A673 (cell line): ENCODE results near the gene SPACA5B. TPM values are rescaled to one million over a fixed set of nuclear protein-coding genes. Genes with fewer than 3 reads are reported as not detected.
"Not testable (repeated sequence)": the region's sequence is repeated elsewhere in the genome, so short reads cannot be mapped to it uniquely, and the experiment has no call there.

Experiments used
- BruUV-seq: library from RNA; stranded (reverse); fragments of 400-500 nt; replicated peaks from 2 replicates; lab custom pipeline; 2021; lab: Mats Ljungman, UMichigan
- CTCF ChIA-PET: fragments of 300-600 bp; sonication (Branson Sonifier 250); formaldehyde crosslinking; loops from one replicate; lab custom pipeline; 2022; ENCODE audit warnings: antibody characterized with exemption; lab: Charles Lee
- POLR2A ChIA-PET: fragments of 300-600 bp; sonication (Branson Sonifier 250); formaldehyde crosslinking; loops from one replicate; lab custom pipeline; 2022; ENCODE audit warnings: antibody characterized with exemption; ENCODE audit not compliant: low non-redundant PET; lab: Charles Lee
- DNase-seq: peaks from one replicate; pipeline ENCODE4 v3.0.0-alpha.2; 2015; ENCODE audit warnings: low spot score
- H3K27ac ChIP-seq: fragments of 200-600 bp; sonication (generic); 2 replicates; pipeline ENCODE4 v1.5.1; 2016; ENCODE audit warnings: mixed run types, low read depth, mild to moderate bottlenecking, mixed read lengths, antibody characterized with exemption, low read length; ENCODE audit not compliant: poor library complexity, severe bottlenecking
- H3K27me3 ChIP-seq: fragments of 200-600 bp; sonication (generic); replicated peaks from 2 replicates; pipeline ENCODE4 v1.6.1; 2017; ENCODE audit warnings: mixed run types, low read depth, mild to moderate bottlenecking, mixed read lengths, antibody characterized with exemption, low read length; ENCODE audit not compliant: insufficient read depth, poor library complexity
- H3K36me3 ChIP-seq: fragments of 200-600 bp; sonication (generic); 2 replicates; pipeline ENCODE4 v1.6.1; 2016; ENCODE audit warnings: mixed run types, mild to moderate bottlenecking, mixed read lengths, antibody characterized with exemption, low read length; ENCODE audit not compliant: insufficient read depth, poor library complexity, severe bottlenecking
- H3K4me1 ChIP-seq: fragments of 200-600 bp; sonication (generic); 2 replicates; pipeline ENCODE4 v1.6.1; 2017; ENCODE audit warnings: mixed run types, mild to moderate bottlenecking, mixed read lengths, antibody characterized with exemption, low read length; ENCODE audit not compliant: insufficient read depth, poor library complexity, severe bottlenecking
- H3K4me3 ChIP-seq: fragments of 200-600 bp; sonication (generic); 2 replicates; pipeline ENCODE4 v1.5.1; 2016; ENCODE audit warnings: low read depth, mixed run types, mild to moderate bottlenecking, mixed read lengths, low read length; ENCODE audit not compliant: poor library complexity, severe bottlenecking
- H3K9me3 ChIP-seq: fragments of 200-600 bp; sonication (generic); 2 replicates; pipeline ENCODE4 v1.6.1; 2016; ENCODE audit warnings: mixed run types, low read depth, mild to moderate bottlenecking, mixed read lengths, antibody characterized with exemption, low read length; ENCODE audit not compliant: poor library complexity, severe bottlenecking
- CTCF ChIP-seq: fragments of 300-800, 200-600 bp; sonication (generic); conservative IDR thresholded peaks from 2 replicates; pipeline ENCODE4 v1.5.1; 2017; ENCODE audit warnings: low read depth, mild to moderate bottlenecking, antibody characterized with exemption, low read length, moderate library complexity, mixed read lengths
- EZH2 ChIP-seq: fragments of 200-600 bp; sonication (generic); IDR thresholded peaks from 2 replicates; pipeline ENCODE4 v1.6.1; 2017; ENCODE audit warnings: borderline replicate concordance, low read depth, mild to moderate bottlenecking, mixed read lengths, antibody characterized with exemption, low read length; ENCODE audit not compliant: poor library complexity, severe bottlenecking
- intact Hi-C: fragments of 100-400 bp; cut with micrococcal nuclease; formaldehyde crosslinking; loops from one replicate; pipeline ENCODE4 v1.10.0; 2022; ENCODE audit not compliant: unreplicated experiment
- total RNA-seq: library from RNA; stranded (reverse); gene quantifications from 2 replicates; pipeline ENCODE4 v1.2.3, GENCODE V29; 2021

The SPACA5B gene
- total RNA-seq, 1 experiment from 2014 or later: not detected

- intact Hi-C loops: no loop called here
- H3K4me3 ChIP-seq: no peak overlapping the region
- H3K27ac ChIP-seq: no peak overlapping the region
- no peaks in the 10 kb centered on the region for H3K36me3 ChIP-seq
- POLR2A ChIA-PET: no interaction called here
- no TSS peak for BruUV-seq
- TF ChIP-seq CTCF (no peak), EZH2 (no peak)
- no peaks in the 10 kb centered on the region for H3K4me1 ChIP-seq
- no peaks in the 10 kb centered on the region for H3K27me3 ChIP-seq
- DNase-seq: no peak
- CTCF ChIA-PET: no interaction called here
- H3K9me3 ChIP-seq: no peaks in the 10 kb centered on the region
Observed at GRCh38 chrX:48090123-48090522, 40.3 kb upstream of the SPACA5B start.

GRCh38 chrX:48092558-48092957 is 37.9 kb upstream of the SPACA5B start:
- CTCF ChIA-PET, intact Hi-C loops, H3K36me3 ChIP-seq, BruUV-seq, H3K27ac ChIP-seq, POLR2A ChIA-PET, DNase-seq, H3K27me3 ChIP-seq, H3K9me3 ChIP-seq, H3K4me1 ChIP-seq, H3K4me3 ChIP-seq: not testable (repeated sequence)

- ChIA-PET CTCF (no interaction called here), POLR2A (no interaction called here)
- intact Hi-C loops: no loop called here
- H3K27ac ChIP-seq: no peak overlapping the region
- H3K4me1 ChIP-seq: no peaks in the 10 kb centered on the region
- H3K27me3 ChIP-seq: no peaks in the 10 kb centered on the region
- BruUV-seq: no TSS peak
- H3K9me3 ChIP-seq: no peaks in the 10 kb centered on the region
- no peak for DNase-seq
- no peaks in the 10 kb centered on the region for H3K36me3 ChIP-seq
- H3K4me3 ChIP-seq: no peak overlapping the region
- TF ChIP-seq CTCF: no peak
Observed at GRCh38 chrX:48101443-48101842, 29.0 kb upstream of the SPACA5B start.

- Histone ChIP-seq H3K36me3 (no peaks in the 10 kb centered on the region), H3K9me3 (no peaks in the 10 kb centered on the region), H3K4me1 (no peaks in the 10 kb centered on the region), H3K27me3 (no peaks in the 10 kb centered on the region), H3K27ac (no peak overlapping the region), H3K4me3 (no peak overlapping the region)
- TF ChIP-seq CTCF (no peak), EZH2 (no peak)
- intact Hi-C loops: no loop called here
- ChIA-PET POLR2A (no interaction called here), CTCF (no interaction called here)
- no TSS peak for BruUV-seq
- DNase-seq: no peak
Observed at GRCh38 chrX:48102874-48103374, 27.5 kb upstream of the SPACA5B start.
